PFSK-1 (cell line): ENCODE results near the gene LGALS8.

ENCODE experiments used
- FOXP2 ChIP-seq: optimal IDR thresholded peaks from 2 replicates; pipeline ENCODE3; 2011; ENCODE audit warnings: borderline replicate concordance, control low read depth, inconsistent platforms; ENCODE audit not compliant: insufficient read depth; ENCODE audit errors: extremely low read length, extremely low read depth
- POLR2AphosphoS5 ChIP-seq: IDR thresholded peaks from 2 replicates; pipeline ENCODE4 v1.6.1; 2012; ENCODE audit warnings: low read depth, mild to moderate bottlenecking, control low read depth, low read length, moderate library complexity
- SIN3A ChIP-seq: IDR thresholded peaks from 2 replicates; pipeline ENCODE4 v1.6.1; 2012; ENCODE audit warnings: mild to moderate bottlenecking, low read length, moderate library complexity, borderline replicate concordance; ENCODE audit not compliant: insufficient read depth
- TAF1 ChIP-seq: IDR thresholded peaks from 2 replicates; pipeline ENCODE4 v1.6.1; 2012; ENCODE audit warnings: low read length, control low read depth, borderline replicate concordance; ENCODE audit not compliant: insufficient read depth
- TF ChIP-seq, protein P1 (sequence below), 2 experiments: IDR thresholded peaks; 2 replicates each; pipeline versions ENCODE4 v1.6.1 to v1.8.0; 2011 to 2012; ENCODE audit warnings: low read depth in 2 of 2, low read length in 2 of 2, control low read depth in 1 of 2, inconsistent platforms in 1 of 2, mild to moderate bottlenecking in 1 of 2, moderate library complexity in 1 of 2; ENCODE audit not compliant: insufficient read depth in 1 of 2

LGALS8 gene

DNA sequence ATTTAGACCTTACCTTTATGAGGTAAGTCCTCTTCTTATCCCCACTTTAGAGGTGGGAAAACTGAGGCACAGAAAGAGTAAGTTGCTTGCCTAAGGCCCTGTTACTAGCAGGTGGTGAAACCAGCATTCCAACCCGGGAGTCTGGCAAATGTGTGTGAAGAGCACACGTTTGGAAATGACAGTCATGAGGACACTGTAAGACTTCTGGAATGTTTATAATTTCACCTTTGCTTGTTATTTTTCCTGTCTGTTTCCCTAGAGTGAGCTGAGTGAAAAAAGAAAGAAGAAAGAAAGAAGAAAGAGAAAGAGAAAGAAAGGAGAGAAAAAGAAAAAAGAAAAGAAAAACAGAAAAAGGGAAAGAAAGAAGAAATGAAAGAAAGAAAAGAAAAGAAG is 21.2 kb upstream of the LGALS8 start:
- TF ChIP-seq, protein P1, sequence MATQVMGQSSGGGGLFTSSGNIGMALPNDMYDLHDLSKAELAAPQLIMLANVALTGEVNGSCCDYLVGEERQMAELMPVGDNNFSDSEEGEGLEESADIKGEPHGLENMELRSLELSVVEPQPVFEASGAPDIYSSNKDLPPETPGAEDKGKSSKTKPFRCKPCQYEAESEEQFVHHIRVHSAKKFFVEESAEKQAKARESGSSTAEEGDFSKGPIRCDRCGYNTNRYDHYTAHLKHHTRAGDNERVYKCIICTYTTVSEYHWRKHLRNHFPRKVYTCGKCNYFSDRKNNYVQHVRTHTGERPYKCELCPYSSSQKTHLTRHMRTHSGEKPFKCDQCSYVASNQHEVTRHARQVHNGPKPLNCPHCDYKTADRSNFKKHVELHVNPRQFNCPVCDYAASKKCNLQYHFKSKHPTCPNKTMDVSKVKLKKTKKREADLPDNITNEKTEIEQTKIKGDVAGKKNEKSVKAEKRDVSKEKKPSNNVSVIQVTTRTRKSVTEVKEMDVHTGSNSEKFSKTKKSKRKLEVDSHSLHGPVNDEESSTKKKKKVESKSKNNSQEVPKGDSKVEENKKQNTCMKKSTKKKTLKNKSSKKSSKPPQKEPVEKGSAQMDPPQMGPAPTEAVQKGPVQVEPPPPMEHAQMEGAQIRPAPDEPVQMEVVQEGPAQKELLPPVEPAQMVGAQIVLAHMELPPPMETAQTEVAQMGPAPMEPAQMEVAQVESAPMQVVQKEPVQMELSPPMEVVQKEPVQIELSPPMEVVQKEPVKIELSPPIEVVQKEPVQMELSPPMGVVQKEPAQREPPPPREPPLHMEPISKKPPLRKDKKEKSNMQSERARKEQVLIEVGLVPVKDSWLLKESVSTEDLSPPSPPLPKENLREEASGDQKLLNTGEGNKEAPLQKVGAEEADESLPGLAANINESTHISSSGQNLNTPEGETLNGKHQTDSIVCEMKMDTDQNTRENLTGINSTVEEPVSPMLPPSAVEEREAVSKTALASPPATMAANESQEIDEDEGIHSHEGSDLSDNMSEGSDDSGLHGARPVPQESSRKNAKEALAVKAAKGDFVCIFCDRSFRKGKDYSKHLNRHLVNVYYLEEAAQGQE (IDR thresholded peaks at IDR 0.05; ENCODE audit: insufficient read depth in 1 of 2, low read depth in 2 of 2, low read length in 2 of 2), result no peak
- TF ChIP-seq SIN3A (no peak), TAF1 (no peak), FOXP2 (no peak), POLR2AphosphoS5 (no peak)

DNA sequence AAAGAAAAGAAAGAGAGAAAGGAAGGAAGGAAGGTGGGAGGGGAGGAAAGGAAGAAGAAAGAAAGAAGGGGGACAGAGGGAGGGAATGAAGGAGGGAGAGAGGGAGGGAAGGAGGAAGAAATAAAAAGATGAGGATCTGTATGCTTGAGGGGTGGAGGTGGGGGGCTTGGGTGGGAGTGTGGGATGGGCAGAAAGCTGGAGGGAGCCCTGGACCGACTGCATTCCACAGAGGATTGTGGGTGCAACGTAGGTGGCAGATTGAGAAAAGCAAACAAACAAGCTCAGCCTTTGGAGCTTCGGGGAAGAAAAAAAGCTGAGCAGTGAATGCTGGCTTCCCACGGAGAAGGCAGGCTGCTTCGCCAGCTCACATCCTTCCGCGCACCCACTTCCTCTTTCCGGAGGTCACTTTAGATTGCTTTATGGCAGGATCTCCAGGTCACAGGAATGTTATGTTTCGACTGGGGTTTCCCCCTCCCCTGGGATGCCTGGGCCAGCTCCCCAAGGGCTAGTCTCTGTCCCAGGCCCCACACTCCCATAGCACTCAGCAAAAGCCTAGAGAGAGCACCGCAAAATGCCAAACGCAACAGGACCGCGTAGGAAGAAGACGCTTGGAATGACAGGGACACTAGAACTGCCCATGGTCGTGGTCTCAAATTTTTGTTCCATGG is 20.7 kb upstream of the LGALS8 start:
- TF ChIP-seq FOXP2 (no peak), SIN3A (no peak)

DNA sequence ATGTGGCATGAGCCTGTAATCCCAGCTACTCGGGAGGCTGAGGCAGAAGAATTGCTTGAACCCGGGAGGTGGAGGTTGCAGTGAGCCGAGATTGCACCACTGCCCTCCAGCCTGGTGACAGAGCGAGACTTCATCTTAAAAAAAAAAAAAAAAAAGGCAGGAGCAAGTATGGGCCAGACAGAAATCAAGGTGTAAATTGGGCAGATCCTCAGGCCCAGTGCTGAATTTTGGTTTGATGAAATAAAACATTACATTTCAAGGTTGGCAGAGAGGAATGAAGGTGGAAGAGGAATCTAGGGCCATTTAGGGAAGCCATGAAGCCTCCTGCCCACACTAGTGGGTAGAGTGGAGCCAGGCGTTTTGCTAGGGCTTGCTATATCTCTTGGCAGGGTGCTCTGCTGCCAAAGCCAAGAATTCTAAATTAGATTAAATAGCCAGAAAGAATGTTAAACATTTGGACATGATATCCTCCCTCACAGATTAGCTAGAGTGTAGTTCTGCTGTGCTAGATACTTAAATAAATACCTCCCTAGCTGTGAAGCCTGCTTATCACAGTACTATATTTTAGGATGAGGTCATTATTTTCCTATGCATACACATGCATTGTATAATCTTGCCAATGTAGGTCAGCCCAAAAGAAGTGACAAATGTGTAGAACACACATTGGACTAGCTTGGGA is 16.6 kb upstream of the LGALS8 start:
- TF ChIP-seq FOXP2, result no peak
- TF ChIP-seq TAF1, result no peak
- no peak for TF ChIP-seq SIN3A
- no peak for TF ChIP-seq POLR2AphosphoS5
- TF ChIP-seq, protein P1 (IDR thresholded peaks at IDR 0.05; ENCODE audit: insufficient read depth in 1 of 2, low read depth in 2 of 2, low read length in 2 of 2), result no peak

DNA sequence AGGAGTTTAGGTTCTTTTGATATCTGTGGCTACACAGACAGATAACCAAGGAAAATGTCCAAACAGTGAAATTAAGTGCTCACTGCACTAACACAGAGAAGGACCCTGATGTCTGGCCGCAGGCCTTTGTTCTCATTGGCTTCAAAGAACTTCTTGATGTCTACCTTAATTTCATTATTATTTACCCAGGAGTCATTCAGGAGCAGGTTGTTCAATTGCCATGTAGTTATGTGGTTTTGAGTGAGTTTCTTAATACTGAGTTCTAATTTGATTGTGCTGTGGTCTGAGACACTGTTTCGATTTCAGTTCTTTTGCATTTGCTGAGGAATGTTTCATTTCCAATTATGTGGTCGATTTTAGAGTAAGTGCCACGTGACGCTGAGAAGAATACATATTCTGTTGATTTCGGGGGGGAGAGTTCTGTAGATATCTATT is 15.2 kb upstream of the LGALS8 start:
- TF ChIP-seq, protein P1 (IDR thresholded peaks at IDR 0.05; ENCODE audit: insufficient read depth in 1 of 2, low read depth in 2 of 2, low read length in 2 of 2), result no peak
- TF ChIP-seq SIN3A (no peak), TAF1 (no peak), FOXP2 (no peak), POLR2AphosphoS5 (no peak)

DNA sequence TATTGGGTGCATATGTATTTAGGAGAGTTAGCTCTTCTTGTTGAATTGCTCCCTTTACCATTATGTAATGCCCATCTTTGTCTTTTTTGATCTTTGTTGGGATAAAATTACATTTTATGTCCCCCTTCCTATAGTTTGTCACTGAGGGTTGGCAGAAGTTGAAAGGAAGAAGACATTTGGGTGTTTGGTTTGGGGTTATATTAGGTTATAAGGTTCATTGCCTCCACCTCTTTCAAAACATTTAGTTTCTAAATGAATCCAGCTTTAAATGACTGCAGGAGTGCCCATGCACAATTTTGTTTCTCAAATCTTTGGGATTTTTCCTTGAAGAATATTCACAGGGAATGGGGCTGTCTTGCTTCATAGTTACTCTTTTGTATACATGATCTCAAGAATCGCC is 14.6 kb upstream of the LGALS8 start:
- TF ChIP-seq FOXP2, result no peak
- no peak for TF ChIP-seq POLR2AphosphoS5
- TF ChIP-seq, protein P1 (IDR thresholded peaks at IDR 0.05; ENCODE audit: insufficient read depth in 1 of 2, low read depth in 2 of 2, low read length in 2 of 2), result no peak
- TF ChIP-seq TAF1, result no peak
- no peak for TF ChIP-seq SIN3A
